ENCODE measurements around the gene XRCC4. TPM values are rescaled to one million over a fixed set of nuclear protein-coding genes. Genes with fewer than 3 reads are reported as not detected.
A peak's percentile ranks its signal among the peaks of the same experiment; 100 is the strongest.
"Not testable (repeated sequence)": the region's sequence is repeated elsewhere in the genome, so short reads cannot be mapped to it uniquely, and the experiment has no call there.

XRCC4 gene
- polyA plus RNA-seq, 1 donor, result 8.5 TPM

DNA sequence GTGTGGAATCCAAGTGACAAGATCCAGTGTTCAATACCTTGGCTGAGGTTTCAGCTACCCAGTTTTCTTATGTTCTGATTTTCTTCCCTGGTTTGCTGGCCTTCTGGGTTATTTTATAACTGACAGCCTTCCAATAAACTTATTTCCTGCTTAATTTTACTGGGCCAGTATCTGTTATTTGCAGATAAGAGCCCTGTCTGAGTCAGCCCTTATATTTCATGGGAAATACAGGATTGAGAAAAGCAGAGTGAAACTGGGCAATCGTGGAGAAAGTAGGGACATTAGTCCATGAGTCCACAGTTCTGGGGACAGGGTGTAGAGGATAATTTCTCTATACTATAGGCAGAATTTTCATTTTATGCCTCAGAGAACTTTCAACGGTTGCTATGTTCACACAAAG, 32.4 kb upstream of the XRCC4 start:
- peak in 1 of 2 donors; percentile 75 for DNase-seq
- Histone ChIP-seq H3K4me3 (ENCODE audit: low read length) (no peak overlapping the region), H3K36me3 (ENCODE audit: control insufficient read depth, insufficient read depth, low read length) (no peaks in the 10 kb centered on the region), H3K27ac (ENCODE audit: low read length) (no peak overlapping the region), H3K9me3 (ENCODE audit: control insufficient read depth, low read depth, low read length) (no peaks in the 10 kb centered on the region), H3K4me1 (ENCODE audit: control insufficient read depth, insufficient read depth, low read length) (no peaks in the 10 kb centered on the region), H3K27me3 (ENCODE audit: control insufficient read depth, insufficient read depth, low read length) (no peaks in the 10 kb centered on the region)
- 0% methylated on average over 1 of the region's 2 CpGs for WGBS (ENCODE audit: insufficient coverage, low lambda C conversion rate)

DNA sequence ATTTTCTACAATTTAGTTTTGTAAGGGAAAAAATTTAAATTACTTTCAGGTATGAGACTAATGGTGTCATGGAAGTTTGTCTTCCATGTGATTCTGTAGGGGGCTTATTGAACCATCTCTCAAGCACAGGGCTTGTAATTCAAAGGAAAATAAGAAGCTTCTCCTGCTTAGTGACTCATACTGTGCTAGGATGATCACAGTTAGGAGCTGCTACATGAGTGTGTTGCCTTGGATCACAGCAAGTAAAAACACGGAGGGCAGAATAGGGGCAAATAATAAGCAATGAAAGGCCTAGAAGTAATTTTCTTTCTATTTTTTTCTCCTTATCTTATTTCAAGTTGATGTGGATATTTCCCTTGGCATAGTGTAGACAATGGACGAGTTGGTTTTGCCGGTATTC, 29.1 kb upstream of the XRCC4 start:
- Histone ChIP-seq H3K36me3 (ENCODE audit: control insufficient read depth, insufficient read depth, low read length) (peaks cover 5% of the 10 kb centered on the region), H3K27ac (ENCODE audit: low read length) (no peak overlapping the region), H3K9me3 (ENCODE audit: control insufficient read depth, low read depth, low read length) (no peaks in the 10 kb centered on the region), H3K4me3 (ENCODE audit: low read length) (no peak overlapping the region), H3K4me1 (ENCODE audit: control insufficient read depth, insufficient read depth, low read length) (no peaks in the 10 kb centered on the region), H3K27me3 (ENCODE audit: control insufficient read depth, insufficient read depth, low read length) (no peaks in the 10 kb centered on the region)
- WGBS (ENCODE audit: insufficient coverage, low lambda C conversion rate), result 93% methylated on average over 2 of the region's 3 CpGs
- DNase-seq, result no peak

DNA sequence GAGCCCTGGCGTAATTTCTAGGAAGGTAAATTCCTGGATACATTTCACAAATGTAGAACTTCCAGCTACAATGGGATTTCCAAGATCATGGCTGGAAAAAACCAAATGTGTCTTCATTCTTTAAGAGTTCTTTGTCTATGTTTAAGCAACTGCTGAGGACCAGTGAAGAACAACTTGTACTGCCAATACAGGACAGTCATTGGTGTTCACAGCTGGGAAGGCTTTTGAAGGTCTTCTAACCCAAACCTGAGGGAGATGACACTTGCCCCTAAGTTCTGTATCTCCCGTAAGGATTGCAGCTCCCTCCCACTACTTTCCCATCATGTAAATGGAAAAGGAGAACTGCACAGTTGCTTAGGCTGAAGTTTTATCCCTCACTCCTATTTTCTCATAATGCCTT, 28.5 kb upstream of the XRCC4 start:
- Histone ChIP-seq H3K9me3 (ENCODE audit: control insufficient read depth, low read depth, low read length) (no peaks in the 10 kb centered on the region), H3K4me3 (ENCODE audit: low read length) (no peak overlapping the region), H3K27ac (ENCODE audit: low read length) (no peak overlapping the region), H3K4me1 (ENCODE audit: control insufficient read depth, insufficient read depth, low read length) (no peaks in the 10 kb centered on the region), H3K27me3 (ENCODE audit: control insufficient read depth, insufficient read depth, low read length) (no peaks in the 10 kb centered on the region), H3K36me3 (ENCODE audit: control insufficient read depth, insufficient read depth, low read length) (peaks cover 5% of the 10 kb centered on the region)
- no peak for DNase-seq
- WGBS (ENCODE audit: insufficient coverage, low lambda C conversion rate), result no CpG with 5 or more reads among the region's 2 CpGs

DNA sequence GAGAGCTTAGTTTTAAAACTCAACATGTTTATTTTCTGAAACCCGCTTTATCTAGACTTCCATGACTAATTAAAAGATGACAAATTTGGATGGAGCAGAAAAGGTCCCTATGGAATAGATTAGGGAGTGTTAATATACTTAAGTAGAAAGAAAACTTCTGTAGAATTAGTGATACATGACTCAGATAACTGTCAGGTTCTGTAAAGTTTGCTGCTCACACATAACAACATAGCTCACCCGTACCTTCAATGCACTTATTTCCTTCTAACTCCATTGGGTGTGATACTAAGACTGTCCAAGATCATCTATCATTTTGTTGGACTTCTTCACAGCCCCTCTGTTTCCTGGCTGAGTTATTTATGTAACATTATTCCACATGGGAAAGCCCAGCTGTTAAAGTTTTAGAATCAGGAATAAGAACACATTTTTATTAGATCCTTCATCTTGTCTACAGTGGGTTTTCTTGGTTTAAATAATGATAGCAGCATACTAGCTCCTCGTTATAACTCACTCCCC, 27.9 kb upstream of the XRCC4 start:
- Histone ChIP-seq H3K9me3 (ENCODE audit: control insufficient read depth, low read depth, low read length) (no peaks in the 10 kb centered on the region), H3K27ac (ENCODE audit: low read length) (no peak overlapping the region), H3K4me1 (ENCODE audit: control insufficient read depth, insufficient read depth, low read length) (no peaks in the 10 kb centered on the region), H3K4me3 (ENCODE audit: low read length) (no peak overlapping the region), H3K27me3 (ENCODE audit: control insufficient read depth, insufficient read depth, low read length) (no peaks in the 10 kb centered on the region), H3K36me3 (ENCODE audit: control insufficient read depth, insufficient read depth, low read length) (peaks cover 7% of the 10 kb centered on the region)
- DNase-seq, result no peak
- 82% methylated on average over 2 of the region's 3 CpGs for WGBS (ENCODE audit: insufficient coverage, low lambda C conversion rate)

DNA sequence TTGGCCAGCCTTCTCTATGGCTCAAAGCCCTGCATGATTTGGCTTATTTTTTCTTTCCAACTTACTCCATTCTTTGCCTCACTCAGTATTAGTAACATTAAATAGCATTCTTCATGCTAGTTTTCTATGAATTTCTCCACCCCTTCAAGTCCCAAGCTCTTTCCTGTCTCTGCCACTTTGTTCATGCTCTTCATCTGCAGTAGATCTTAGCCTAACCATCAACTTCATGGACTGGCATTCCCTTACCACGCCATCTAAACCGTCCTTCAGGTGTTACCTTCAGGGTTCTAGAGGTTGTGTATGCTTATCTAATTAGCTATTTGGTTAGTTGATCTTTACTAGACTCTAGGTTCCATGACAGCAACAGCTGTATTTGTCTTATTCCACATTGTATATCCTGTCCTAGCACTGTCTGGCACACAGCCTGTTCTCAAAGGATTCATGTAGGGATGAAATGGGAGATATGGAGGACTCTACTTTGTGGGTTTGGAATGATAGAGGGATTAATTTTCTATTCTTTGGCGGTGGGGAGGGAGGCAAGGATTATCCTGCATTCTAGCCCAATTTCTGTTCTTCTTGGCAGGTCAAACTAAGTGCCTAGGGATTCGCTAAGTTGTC, 26.5 kb upstream of the XRCC4 start:
- Histone ChIP-seq H3K27me3 (ENCODE audit: control insufficient read depth, insufficient read depth, low read length) (no peaks in the 10 kb centered on the region), H3K9me3 (ENCODE audit: control insufficient read depth, low read depth, low read length) (no peaks in the 10 kb centered on the region), H3K27ac (ENCODE audit: low read length) (no peak overlapping the region), H3K4me1 (ENCODE audit: control insufficient read depth, insufficient read depth, low read length) (no peaks in the 10 kb centered on the region), H3K4me3 (ENCODE audit: low read length) (no peak overlapping the region), H3K36me3 (ENCODE audit: control insufficient read depth, insufficient read depth, low read length) (peaks cover 13% of the 10 kb centered on the region)
- no peak for DNase-seq
- WGBS (ENCODE audit: insufficient coverage, low lambda C conversion rate), result 100% methylated on average over 2 of the region's 4 CpGs

DNA sequence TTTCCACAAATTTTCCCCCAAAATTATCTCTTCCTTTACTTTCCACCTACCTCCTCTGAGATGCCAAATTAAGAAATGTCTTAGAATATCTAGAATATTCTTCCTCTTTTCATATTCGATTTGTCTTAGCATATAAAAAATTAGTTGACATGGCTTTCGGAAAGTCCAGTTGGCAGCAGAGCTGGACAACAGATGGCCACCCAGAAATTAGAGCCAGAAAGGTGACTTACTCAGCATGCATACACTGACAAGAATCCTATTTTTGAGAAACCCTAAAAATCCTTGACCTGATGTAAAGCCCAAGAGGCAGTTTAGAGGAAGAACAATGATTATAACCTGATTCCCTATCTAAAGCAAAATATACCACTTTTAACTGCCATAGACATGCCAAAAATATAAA, 22.2 kb upstream of the XRCC4 start:
- Histone ChIP-seq H3K27me3 (ENCODE audit: control insufficient read depth, insufficient read depth, low read length) (no peaks in the 10 kb centered on the region), H3K36me3 (ENCODE audit: control insufficient read depth, insufficient read depth, low read length) (peaks cover 23% of the 10 kb centered on the region), H3K4me1 (ENCODE audit: control insufficient read depth, insufficient read depth, low read length) (no peaks in the 10 kb centered on the region), H3K9me3 (ENCODE audit: control insufficient read depth, low read depth, low read length) (no peaks in the 10 kb centered on the region), H3K4me3 (ENCODE audit: low read length) (no peak overlapping the region), H3K27ac (ENCODE audit: low read length) (no peak overlapping the region)
- 100% methylated on average over 2 of the region's 2 CpGs for WGBS (ENCODE audit: insufficient coverage, low lambda C conversion rate)
- DNase-seq, result no peak

DNA sequence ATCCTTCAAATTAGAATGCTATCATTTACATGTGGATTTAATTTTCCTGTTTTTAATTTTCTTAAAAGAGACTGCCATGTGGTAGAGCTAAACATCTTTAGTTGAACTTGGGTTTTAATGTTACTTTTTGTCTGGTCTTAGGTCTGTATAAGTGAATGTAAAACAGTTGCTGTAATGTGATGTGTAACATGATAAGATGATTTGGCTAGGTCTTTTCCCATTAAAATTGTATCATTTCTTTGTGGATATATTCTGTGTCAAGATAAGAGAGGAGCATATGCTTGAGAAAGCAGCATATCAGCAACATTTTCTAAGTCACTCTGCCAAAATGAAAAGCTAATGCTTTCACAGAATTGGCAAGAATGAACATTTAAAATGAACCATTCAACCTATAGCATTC, 18.6 kb upstream of the XRCC4 start:
- Histone ChIP-seq H3K4me1 (ENCODE audit: control insufficient read depth, insufficient read depth, low read length) (no peaks in the 10 kb centered on the region), H3K27ac (ENCODE audit: low read length) (no peak overlapping the region), H3K36me3 (ENCODE audit: control insufficient read depth, insufficient read depth, low read length) (peaks cover 18% of the 10 kb centered on the region), H3K9me3 (ENCODE audit: control insufficient read depth, low read depth, low read length) (no peaks in the 10 kb centered on the region), H3K27me3 (ENCODE audit: control insufficient read depth, insufficient read depth, low read length) (no peaks in the 10 kb centered on the region), H3K4me3 (ENCODE audit: low read length) (no peak overlapping the region)
- no peak for DNase-seq

DNA sequence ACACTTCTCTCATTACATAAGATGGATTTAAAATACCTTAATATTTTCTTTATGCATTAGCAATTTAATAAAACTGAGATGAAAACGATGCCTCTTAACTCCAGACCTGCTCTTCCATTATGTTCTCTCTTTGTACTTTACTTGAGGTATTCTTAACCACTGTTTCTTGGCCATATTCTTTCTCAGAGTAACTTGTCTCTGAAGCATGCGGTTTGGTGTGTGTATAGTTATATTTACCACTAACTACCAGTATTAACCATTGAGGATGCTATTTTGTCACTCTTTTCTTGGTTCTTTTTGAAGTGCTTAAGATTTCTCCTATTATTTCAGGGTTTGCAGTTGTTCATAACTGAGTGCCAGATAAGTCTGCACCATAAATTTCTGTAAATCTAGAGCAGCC, 18.0 kb upstream of the XRCC4 start:
- WGBS (ENCODE audit: insufficient coverage, low lambda C conversion rate), result 100% methylated on average over 1 of the region's 2 CpGs
- DNase-seq, result no peak
- no peaks in the 10 kb centered on the region for H3K9me3 ChIP-seq (ENCODE audit: control insufficient read depth, low read depth, low read length)
- no peaks in the 10 kb centered on the region for H3K4me1 ChIP-seq (ENCODE audit: control insufficient read depth, insufficient read depth, low read length)
- peaks cover 18% of the 10 kb centered on the region for H3K36me3 ChIP-seq (ENCODE audit: control insufficient read depth, insufficient read depth, low read length)
- H3K27ac ChIP-seq (ENCODE audit: low read length), result no peak overlapping the region
- no peaks in the 10 kb centered on the region for H3K27me3 ChIP-seq (ENCODE audit: control insufficient read depth, insufficient read depth, low read length)
- no peak overlapping the region for H3K4me3 ChIP-seq (ENCODE audit: low read length)

DNA sequence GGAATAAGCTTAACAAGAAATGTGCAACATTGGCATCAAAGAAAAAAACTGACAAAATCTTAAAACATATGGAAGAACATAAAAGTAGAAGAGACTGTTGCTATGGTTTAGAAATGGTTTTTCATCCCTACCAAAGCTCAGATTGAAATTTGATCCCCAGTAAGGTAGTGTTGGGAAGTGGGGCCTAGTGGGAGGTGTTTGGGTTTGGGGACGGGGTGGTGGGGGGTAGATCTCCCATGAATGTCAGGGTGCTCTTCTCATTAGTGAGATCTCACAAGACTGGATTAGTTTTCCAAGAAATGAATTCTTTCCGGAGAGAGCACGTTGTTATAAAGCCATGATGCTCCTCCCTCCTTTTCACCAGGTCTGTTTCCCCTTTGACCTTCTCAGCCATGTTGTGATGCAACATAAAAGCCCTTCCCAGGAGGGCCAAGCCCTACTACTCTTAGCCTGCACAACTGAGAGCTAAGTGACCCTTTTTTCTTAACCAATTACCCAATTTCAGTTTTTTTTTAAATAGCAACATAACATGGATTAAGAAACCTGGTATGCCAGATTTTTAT, 10.7 kb upstream of the XRCC4 start:
- WGBS (ENCODE audit: insufficient coverage, low lambda C conversion rate), result no CpG with 5 or more reads among the region's 3 CpGs
- H3K9me3 ChIP-seq (ENCODE audit: control insufficient read depth, low read depth, low read length), result no peaks in the 10 kb centered on the region
- peaks cover 2% of the 10 kb centered on the region for H3K36me3 ChIP-seq (ENCODE audit: control insufficient read depth, insufficient read depth, low read length)
- H3K27me3 ChIP-seq (ENCODE audit: control insufficient read depth, insufficient read depth, low read length), result no peaks in the 10 kb centered on the region
- no peak for DNase-seq
- no peak overlapping the region for H3K27ac ChIP-seq (ENCODE audit: low read length)
- H3K4me3 ChIP-seq (ENCODE audit: low read length), result no peak overlapping the region
- no peaks in the 10 kb centered on the region for H3K4me1 ChIP-seq (ENCODE audit: control insufficient read depth, insufficient read depth, low read length)

DNA sequence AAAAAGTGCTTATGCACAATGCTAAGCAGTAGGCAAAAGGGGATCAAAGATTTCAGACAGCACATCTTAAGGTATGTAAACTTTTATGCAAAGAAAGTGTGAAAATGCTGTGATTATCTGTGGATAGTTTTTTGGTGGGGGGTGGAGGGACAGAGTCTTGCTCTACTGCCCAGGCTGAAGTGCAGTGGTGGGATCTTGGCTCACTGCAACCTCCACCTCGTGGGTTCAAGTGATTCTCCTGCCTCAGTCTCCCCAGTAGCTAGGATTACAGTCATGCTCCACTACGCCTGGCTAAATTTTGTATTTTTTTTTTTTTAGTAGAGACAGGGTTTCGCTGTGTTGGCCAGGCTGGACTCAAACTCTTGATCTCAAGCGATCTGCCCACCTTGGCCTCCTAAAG, 10.0 kb upstream of the XRCC4 start:
- H3K4me1 ChIP-seq (ENCODE audit: control insufficient read depth, insufficient read depth, low read length); DNase-seq; H3K4me3 ChIP-seq (ENCODE audit: low read length); H3K9me3 ChIP-seq (ENCODE audit: control insufficient read depth, low read depth, low read length); H3K36me3 ChIP-seq (ENCODE audit: control insufficient read depth, insufficient read depth, low read length); H3K27me3 ChIP-seq (ENCODE audit: control insufficient read depth, insufficient read depth, low read length); H3K27ac ChIP-seq (ENCODE audit: low read length): not testable (repeated sequence)
- WGBS (ENCODE audit: insufficient coverage, low lambda C conversion rate), result 100% methylated on average over 1 of the region's 4 CpGs

All from large intestine (tissue), 3 donors.